ENCODE measurements around the gene COL24A1. TPM values are rescaled to one million over a fixed set of nuclear protein-coding genes. Genes with fewer than 3 reads are reported as not detected.
A peak's percentile ranks its signal among the peaks of the same experiment; 100 is the strongest.
"Not testable (repeated sequence)": the region's sequence is repeated elsewhere in the genome, so short reads cannot be mapped to it uniquely, and the experiment has no call there.

The COL24A1 gene
- total RNA-seq, 5 donors from 2014 or later (not counting 1 experiment from before 2014, with no cell fraction given): 0.06 to 0.40 (median 0.25) TPM

DNA sequence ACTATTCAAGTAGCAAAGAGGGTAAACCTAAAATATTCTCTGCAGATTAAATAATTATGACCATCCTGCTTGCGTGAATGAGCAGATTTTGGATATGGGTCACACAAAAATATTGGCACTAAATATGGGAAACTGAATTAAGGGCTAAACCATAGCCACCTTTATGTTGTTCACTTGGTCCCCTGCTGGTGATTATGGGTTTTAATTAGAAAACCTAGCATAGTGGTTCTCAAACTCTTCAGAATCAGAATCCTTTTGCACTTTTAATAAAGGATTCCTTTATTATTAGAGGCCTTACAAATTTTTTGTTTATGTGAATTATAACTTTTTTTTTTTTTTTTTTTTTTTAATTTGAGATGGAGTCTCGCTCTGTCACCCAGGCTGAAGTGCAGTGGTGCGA is 409.8 kb downstream of the COL24A1 start:
- H3K9me3 ChIP-seq: no peaks in the 10 kb centered on the region
- H3K27ac Mint-ChIP-seq: no peak overlapping the region
- CTCF ChIA-PET: no interaction called here

DNA sequence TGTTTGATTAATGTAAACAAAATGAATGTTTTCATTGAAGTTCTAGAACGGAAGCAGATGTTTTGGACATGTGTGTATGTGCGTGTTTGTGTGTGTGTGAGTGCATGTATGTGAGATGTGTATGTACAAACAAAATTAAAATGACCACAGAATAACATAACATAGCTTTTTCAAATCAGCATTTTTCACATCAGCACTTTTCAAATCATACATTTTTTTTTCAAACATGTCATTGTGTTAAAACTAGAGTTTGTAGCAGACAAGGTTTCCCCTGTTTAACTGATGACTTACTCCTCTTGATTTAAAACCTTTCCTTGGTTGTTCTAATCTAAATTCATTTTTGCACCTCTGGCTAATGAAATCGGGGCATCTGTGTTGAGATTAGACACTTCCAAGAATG is 412.8 kb downstream of the COL24A1 start:
- Histone ChIP-seq H3K9me3 (no peaks in the 10 kb centered on the region), H3K36me3 (ENCODE audit: control insufficient read depth in 2 of 2, extremely low read depth in 1 of 2, insufficient read depth in 1 of 2, low read length in 1 of 2) (no peaks in the 10 kb centered on the region), H3K4me3 (ENCODE audit: control insufficient read depth in 1 of 2, extremely low read depth in 1 of 2, low read length in 1 of 2) (no peak overlapping the region), H3K27ac (ENCODE audit: low read length) (no peak overlapping the region), H3K27me3 (replicated peaks in 1 of 2; ENCODE audit: control insufficient read depth in 2 of 2, extremely low read depth in 1 of 2, insufficient read depth in 2 of 2, low read length in 1 of 2) (peaks cover 0 to 2% of the 10 kb centered on the region in 2 experiments), H3K4me1 (ENCODE audit: control insufficient read depth in 1 of 2, extremely low read depth in 1 of 2, insufficient read depth in 2 of 2, low read length in 2 of 2) (no peaks in the 10 kb centered on the region)
- DNase-seq (no peak), ATAC-seq (replicated peaks in 1 of 4) (no peak)
- Mint-ChIP-seq H3K27me3 (peaks cover 13 to 17% of the 10 kb centered on the region in 2 donors), H3K4me3 (no peak overlapping the region), H3K4me1 (no peaks in the 10 kb centered on the region), H3K36me3 (no peaks in the 10 kb centered on the region), H3K9me3 (no peaks in the 10 kb centered on the region), H3K27ac (no peak overlapping the region)
- WGBS (ENCODE audit: insufficient coverage): no CpG with 5 or more reads among the region's 3 CpGs
- CTCF ChIA-PET: no interaction called here
- POLR2A ChIA-PET: no interaction called here

More for the DNA sequence above, 409.8 kb downstream of the COL24A1 start:
- no peaks in the 10 kb centered on the region for H3K36me3 Mint-ChIP-seq
- H3K4me3 ChIP-seq (ENCODE audit: control insufficient read depth in 1 of 2, extremely low read depth in 1 of 2, low read length in 1 of 2): no peak overlapping the region
- DNase-seq (no peak), ATAC-seq (replicated peaks in 1 of 4) (no peak)
- no peaks in the 10 kb centered on the region for H3K36me3 ChIP-seq (ENCODE audit: control insufficient read depth in 2 of 2, extremely low read depth in 1 of 2, insufficient read depth in 1 of 2, low read length in 1 of 2)
- no peak overlapping the region for H3K27ac ChIP-seq (ENCODE audit: low read length)
- peaks cover 0 to 2% of the 10 kb centered on the region in 2 experiments for H3K27me3 ChIP-seq (replicated peaks in 1 of 2; ENCODE audit: control insufficient read depth in 2 of 2, extremely low read depth in 1 of 2, insufficient read depth in 2 of 2, low read length in 1 of 2)
- H3K27me3 Mint-ChIP-seq: peaks cover 13 to 17% of the 10 kb centered on the region in 2 donors
- no peaks in the 10 kb centered on the region for H3K4me1 Mint-ChIP-seq
- POLR2A ChIA-PET: no interaction called here
- no peaks in the 10 kb centered on the region for H3K4me1 ChIP-seq (ENCODE audit: control insufficient read depth in 1 of 2, extremely low read depth in 1 of 2, insufficient read depth in 2 of 2, low read length in 2 of 2)
- no peaks in the 10 kb centered on the region for H3K9me3 Mint-ChIP-seq
- no CpG with 5 or more reads among the region's 3 CpGs for WGBS (ENCODE audit: insufficient coverage)
- H3K4me3 Mint-ChIP-seq: no peak overlapping the region

DNA sequence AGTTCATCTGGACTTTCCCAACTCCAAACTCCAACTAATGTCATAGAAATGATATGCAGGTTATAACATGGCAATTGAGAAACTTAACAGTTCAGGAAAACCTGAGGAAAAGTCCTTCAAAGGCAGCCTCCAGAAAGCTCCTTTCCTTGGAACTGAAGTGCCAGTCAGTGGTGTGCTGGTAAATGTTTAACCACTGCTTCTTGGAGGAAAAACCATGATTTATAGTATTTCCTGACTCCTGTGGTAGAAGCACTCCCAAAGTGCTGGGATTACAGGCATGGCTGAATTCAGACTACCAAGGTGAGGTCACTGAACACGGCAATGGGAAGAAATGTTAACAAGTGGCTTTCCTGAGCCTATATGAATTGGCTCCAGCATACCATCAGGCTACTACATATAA is 421.6 kb downstream of the COL24A1 start:
- no peaks in the 10 kb centered on the region for H3K36me3 ChIP-seq (ENCODE audit: control insufficient read depth in 2 of 2, extremely low read depth in 1 of 2, insufficient read depth in 1 of 2, low read length in 1 of 2)
- H3K4me3 ChIP-seq (ENCODE audit: control insufficient read depth in 1 of 2, extremely low read depth in 1 of 2, low read length in 1 of 2): no peak overlapping the region
- Mint-ChIP-seq H3K4me3 (no peak overlapping the region), H3K27ac (no peak overlapping the region), H3K27me3 (peaks cover 6 to 16% of the 10 kb centered on the region in 2 donors), H3K36me3 (no peaks in the 10 kb centered on the region), H3K4me1 (no peaks in the 10 kb centered on the region), H3K9me3 (no peaks in the 10 kb centered on the region)
- WGBS (ENCODE audit: insufficient coverage): no CpG with 5 or more reads among the region's 1 CpG
- H3K4me1 ChIP-seq (ENCODE audit: control insufficient read depth in 1 of 2, extremely low read depth in 1 of 2, insufficient read depth in 2 of 2, low read length in 2 of 2): no peaks in the 10 kb centered on the region
- CTCF ChIA-PET: no interaction called here
- H3K27ac ChIP-seq (ENCODE audit: low read length): no peak overlapping the region
- no peaks in the 10 kb centered on the region for H3K9me3 ChIP-seq
- ATAC-seq (replicated peaks in 1 of 4) (no peak), DNase-seq (no peak)
- no peaks in the 10 kb centered on the region for H3K27me3 ChIP-seq (replicated peaks in 1 of 2; ENCODE audit: control insufficient read depth in 2 of 2, extremely low read depth in 1 of 2, insufficient read depth in 2 of 2, low read length in 1 of 2)
- POLR2A ChIA-PET: no interaction called here

DNA sequence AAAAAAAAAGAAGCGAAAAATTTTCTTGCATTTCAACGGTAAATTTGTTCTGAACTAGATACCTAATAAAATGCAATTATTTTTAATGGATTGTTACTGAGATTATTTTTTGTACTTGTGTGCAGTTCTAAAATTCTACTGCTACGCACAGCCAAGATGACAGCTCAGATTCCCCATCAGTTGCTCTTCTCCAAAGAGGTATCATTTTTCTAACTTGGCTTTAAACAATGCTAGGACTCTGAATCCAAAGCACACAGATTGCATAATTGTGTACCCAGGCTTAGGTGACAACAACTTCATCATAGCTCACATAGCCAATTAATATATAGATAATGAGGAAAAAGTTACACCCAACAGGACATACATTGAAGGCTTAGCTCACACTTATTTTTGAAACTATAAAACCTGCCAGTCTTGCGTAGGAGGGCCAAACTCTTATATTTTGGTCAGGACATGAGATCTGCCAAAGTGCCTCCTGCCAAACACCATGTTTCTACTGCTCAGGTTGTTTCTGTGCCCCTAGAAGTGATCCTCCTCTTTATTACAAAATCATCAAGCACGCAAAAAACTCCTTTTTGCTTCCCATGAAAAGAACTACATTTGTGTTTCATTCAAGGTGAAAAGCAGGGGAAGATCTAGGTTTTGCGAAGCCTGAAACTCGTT is 437.8 kb downstream of the COL24A1 start:
- H3K36me3 ChIP-seq (ENCODE audit: control insufficient read depth in 2 of 2, extremely low read depth in 1 of 2, insufficient read depth in 1 of 2, low read length in 1 of 2): no peaks in the 10 kb centered on the region
- no peak overlapping the region for H3K27ac ChIP-seq (ENCODE audit: low read length)
- peaks cover 5% of the 10 kb centered on the region for H3K36me3 Mint-ChIP-seq
- H3K4me1 Mint-ChIP-seq: no peaks in the 10 kb centered on the region
- H3K27me3 ChIP-seq (replicated peaks in 1 of 2; ENCODE audit: control insufficient read depth in 2 of 2, extremely low read depth in 1 of 2, insufficient read depth in 2 of 2, low read length in 1 of 2): peaks cover 0 to 3% of the 10 kb centered on the region in 2 experiments
- H3K9me3 Mint-ChIP-seq: peaks cover 12 to 25% (median 16%) of the 10 kb centered on the region in 3 donors
- no peak overlapping the region for H3K4me3 ChIP-seq (ENCODE audit: control insufficient read depth in 1 of 2, extremely low read depth in 1 of 2, low read length in 1 of 2)
- H3K9me3 ChIP-seq: no peaks in the 10 kb centered on the region
- ChIA-PET POLR2A (no interaction called here), CTCF (no interaction called here)
- WGBS (ENCODE audit: insufficient coverage): 100% methylated on average over 1 of the region's 7 CpGs
- ATAC-seq (replicated peaks in 1 of 4) (no peak), DNase-seq (no peak)
- H3K4me1 ChIP-seq (ENCODE audit: control insufficient read depth in 1 of 2, extremely low read depth in 1 of 2, insufficient read depth in 2 of 2, low read length in 2 of 2): no peaks in the 10 kb centered on the region
- H3K4me3 Mint-ChIP-seq: no peak overlapping the region
- no peak overlapping the region for H3K27ac Mint-ChIP-seq
- peaks cover 12 to 25% of the 10 kb centered on the region in 2 donors for H3K27me3 Mint-ChIP-seq

DNA sequence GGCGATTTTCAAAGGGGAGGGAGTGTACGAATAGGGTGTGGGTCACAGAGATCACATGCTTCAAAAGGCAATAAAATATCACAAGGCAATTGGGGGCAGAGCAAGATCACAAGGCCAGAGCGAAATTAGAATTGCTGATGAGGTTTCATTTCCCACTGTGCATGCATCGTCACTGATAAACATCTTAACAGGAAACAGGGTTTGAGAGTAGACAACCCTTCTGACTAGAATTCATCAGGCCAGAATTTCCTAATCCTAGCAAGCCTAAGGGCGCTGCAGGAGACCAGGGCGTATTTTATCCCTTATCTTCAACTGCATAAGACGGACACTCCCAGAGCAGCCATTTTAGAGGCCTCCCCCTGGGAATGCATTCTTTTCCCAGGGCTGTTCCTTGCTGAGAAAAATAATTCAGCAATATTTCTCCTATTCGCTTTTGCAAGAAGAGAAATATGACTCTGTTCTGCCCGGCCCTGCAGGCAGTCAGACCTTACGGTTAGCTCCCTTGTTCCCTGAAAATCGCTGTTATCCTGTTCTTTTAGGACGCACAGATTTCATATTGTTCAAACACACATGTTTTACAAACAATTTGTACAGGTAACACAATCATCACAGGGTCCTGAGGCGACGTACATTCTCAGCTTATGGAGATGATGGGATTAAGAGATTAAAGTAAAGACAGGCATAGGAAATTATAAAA is 442.0 kb downstream of the COL24A1 start:
- WGBS (ENCODE audit: insufficient coverage): 61% methylated on average over 6 of the region's 14 CpGs
- H3K27me3 Mint-ChIP-seq: peaks cover 6 to 16% of the 10 kb centered on the region in 2 donors
- CTCF ChIA-PET: not testable (repeated sequence)

DNA sequence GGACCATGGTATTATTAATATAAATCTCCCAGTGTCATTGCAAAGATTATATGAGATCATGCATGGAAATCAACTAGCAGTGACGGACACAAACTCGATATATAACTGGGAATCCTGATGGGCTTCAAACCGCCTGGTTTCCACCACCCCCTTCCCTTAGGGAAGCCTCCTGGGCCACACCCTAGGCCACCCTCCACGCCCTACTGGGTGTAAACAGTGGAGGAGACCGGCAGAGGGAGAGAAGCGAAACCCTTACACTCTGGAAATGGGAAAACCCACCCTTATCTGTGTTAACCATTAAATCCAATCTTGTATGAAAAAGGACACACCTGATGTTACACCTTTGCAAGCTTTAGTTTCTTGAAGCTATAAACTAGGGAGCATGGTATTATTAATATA is 447.7 kb downstream of the COL24A1 start:
- POLR2A ChIA-PET: interaction anchor here (0.6 to 1.3 kb wide), 4 partner anchors 434 to 778 kb away, joined by 3 to 4 read pairs (median 3); partner anchors contain the start of gene C1orf52 (in 1 of the 2)
- H3K27me3 Mint-ChIP-seq: peaks cover 0 to 4% of the 10 kb centered on the region in 2 donors
- H3K9me3 ChIP-seq: no peaks in the 10 kb centered on the region
- peak overlapping the region; percentile 98 to 99 for H3K4me3 ChIP-seq (ENCODE audit: control insufficient read depth in 1 of 2, extremely low read depth in 1 of 2, low read length in 1 of 2)
- H3K27me3 ChIP-seq (replicated peaks in 1 of 2; ENCODE audit: control insufficient read depth in 2 of 2, extremely low read depth in 1 of 2, insufficient read depth in 2 of 2, low read length in 1 of 2): no peaks in the 10 kb centered on the region
- CTCF ChIA-PET: interaction anchor here (0.6 to 1.3 kb wide), 7 partner anchors 10 to 764 kb away, joined by 3 to 6 read pairs (median 3); no protein-coding TSS in a partner anchor
- no peaks in the 10 kb centered on the region for H3K9me3 Mint-ChIP-seq
- peaks cover 11% of the 10 kb centered on the region in 2 experiments for H3K4me1 ChIP-seq (ENCODE audit: control insufficient read depth in 1 of 2, extremely low read depth in 1 of 2, insufficient read depth in 2 of 2, low read length in 2 of 2)
- ATAC-seq (replicated peaks in 1 of 4) (no peak), DNase-seq (no peak)
- no peak overlapping the region for H3K27ac Mint-ChIP-seq
- H3K36me3 Mint-ChIP-seq: peaks cover 24% of the 10 kb centered on the region
- peaks cover 0 to 13% of the 10 kb centered on the region in 2 donors for H3K36me3 ChIP-seq (ENCODE audit: control insufficient read depth in 2 of 2, extremely low read depth in 1 of 2, insufficient read depth in 1 of 2, low read length in 1 of 2)
- H3K27ac ChIP-seq (ENCODE audit: low read length): peak overlapping the region; percentile 87
- no peak overlapping the region for H3K4me3 Mint-ChIP-seq
- no CpG with 5 or more reads among the region's 6 CpGs for WGBS (ENCODE audit: insufficient coverage)
- peaks cover 0 to 29% (median 22%) of the 10 kb centered on the region in 3 donors for H3K4me1 Mint-ChIP-seq

More for the DNA sequence above, 442.0 kb downstream of the COL24A1 start:
- H3K27ac Mint-ChIP-seq; H3K9me3 ChIP-seq; H3K27ac ChIP-seq (ENCODE audit: low read length); ATAC-seq (replicated peaks in 1 of 4); POLR2A ChIA-PET; DNase-seq; H3K4me1 ChIP-seq (ENCODE audit: control insufficient read depth in 1 of 2, extremely low read depth in 1 of 2, insufficient read depth in 2 of 2, low read length in 2 of 2); H3K27me3 ChIP-seq (replicated peaks in 1 of 2; ENCODE audit: control insufficient read depth in 2 of 2, extremely low read depth in 1 of 2, insufficient read depth in 2 of 2, low read length in 1 of 2); H3K36me3 Mint-ChIP-seq; H3K4me3 Mint-ChIP-seq; H3K4me3 ChIP-seq (ENCODE audit: control insufficient read depth in 1 of 2, extremely low read depth in 1 of 2, low read length in 1 of 2); H3K4me1 Mint-ChIP-seq; H3K36me3 ChIP-seq (ENCODE audit: control insufficient read depth in 2 of 2, extremely low read depth in 1 of 2, insufficient read depth in 1 of 2, low read length in 1 of 2): not testable (repeated sequence)
- peaks cover 4 to 12% (median 5%) of the 10 kb centered on the region in 3 donors for H3K9me3 Mint-ChIP-seq

All from T-cell (primary cell).